Activated naive CD8-positive, alpha-beta T cell treated with anti-CD3 and anti-CD28 coated beads, Interleukin-2, amount 50 U/mL, for 16 hours (primary cell): ENCODE data around the gene DOLPP1.

Source experiments
- DNase-seq: peaks from one replicate; pipeline ENCODE4 v3.0.0-alpha.2; 2020; ENCODE audit warnings: low read depth, low spot score

The DOLPP1 gene

GRCh38 chr9:129138476-129139232 is 57.7 kb downstream of the DOLPP1 start:
- no peak for DNase-seq

- DNase-seq = peak; percentile 56
Observed at GRCh38 chr9:129139233-129139992, 58.5 kb downstream of the DOLPP1 start.

GRCh38 chr9:129139993-129140396 is 59.1 kb downstream of the DOLPP1 start:
- DNase-seq = peak; percentile 54
